ENCODE data around the gene GCHFR.
A peak's percentile ranks its signal among the peaks of the same experiment; 100 is the strongest.

The GCHFR gene

GRCh38 chr15:40785164-40785563 lies 21.3 kb downstream of the GCHFR start:
- DNase-seq = no peak

GRCh38 chr15:40785814-40786213 lies 21.9 kb downstream of the GCHFR start:
- DNase-seq = no peak

- DNase-seq = peak; percentile 93
These were observed 23.5 kb downstream of the GCHFR start for GRCh38 chr15:40787344-40787841.

GRCh38 chr15:40787991-40788390 lies 24.1 kb downstream of the GCHFR start:
- DNase-seq = no peak

- DNase-seq = no peak
These were observed 25.3 kb downstream of the GCHFR start for GRCh38 chr15:40789119-40789518.

- no peak for DNase-seq
These were observed 26.1 kb downstream of the GCHFR start for GRCh38 chr15:40789999-40790398.

GRCh38 chr15:40790718-40791117 lies 26.9 kb downstream of the GCHFR start:
- DNase-seq = no peak

GRCh38 chr15:40792394-40792793 lies 28.5 kb downstream of the GCHFR start:
- no peak for DNase-seq

- no peak for DNase-seq
These were observed 29.5 kb downstream of the GCHFR start for GRCh38 chr15:40793216-40793989.

GRCh38 chr15:40796041-40796440 lies 32.2 kb downstream of the GCHFR start:
- no peak for DNase-seq

GRCh38 chr15:40796512-40796911 lies 32.6 kb downstream of the GCHFR start:
- no peak for DNase-seq

- DNase-seq = no peak
These were observed 35.7 kb downstream of the GCHFR start for GRCh38 chr15:40799523-40799922.

- no peak for DNase-seq
These were observed 39.2 kb downstream of the GCHFR start for GRCh38 chr15:40803076-40803475.

- DNase-seq = no peak
These were observed 39.8 kb downstream of the GCHFR start for GRCh38 chr15:40803688-40804087.

- DNase-seq = no peak
These were observed 42.8 kb downstream of the GCHFR start for GRCh38 chr15:40806672-40807027.

GRCh38 chr15:40807028-40807887 lies 43.4 kb downstream of the GCHFR start, which contains the start of the genes DNAJC17 and ZFYVE19:
TSS of gene DNAJC17 (minus strand) at chr15:40807473. CDS start at chr15:40807446, 27 bp downstream.
TSS of gene ZFYVE19 (plus strand) at chr15:40807089. CDS start at chr15:40807590, 501 bp downstream.
- DNase-seq = peak; percentile 81

- DNase-seq = no peak
These were observed 44.1 kb downstream of the GCHFR start for GRCh38 chr15:40807888-40808461.

- DNase-seq = no peak
These were observed 45.1 kb downstream of the GCHFR start for GRCh38 chr15:40808861-40809450.

- DNase-seq = no peak
These were observed 49.0 kb downstream of the GCHFR start for GRCh38 chr15:40812721-40813425.

- DNase-seq = no peak
These were observed 51.3 kb downstream of the GCHFR start for GRCh38 chr15:40815042-40815698.

Measured in NCI-H748 treated with DMSO at 0.1 percent for 48 hours (cell line).